GM21825 (cell line): ENCODE data around the gene PBLD.

ENCODE experiments used
- ATAC-seq: cut with Tn5 transposase; IDR thresholded peaks from one replicate; pipeline ENCODE4 v1.9.1; 2021; ENCODE audit warnings: mild to moderate bottlenecking, moderate library complexity; ENCODE audit not compliant: unreplicated experiment

PBLD gene

DNA sequence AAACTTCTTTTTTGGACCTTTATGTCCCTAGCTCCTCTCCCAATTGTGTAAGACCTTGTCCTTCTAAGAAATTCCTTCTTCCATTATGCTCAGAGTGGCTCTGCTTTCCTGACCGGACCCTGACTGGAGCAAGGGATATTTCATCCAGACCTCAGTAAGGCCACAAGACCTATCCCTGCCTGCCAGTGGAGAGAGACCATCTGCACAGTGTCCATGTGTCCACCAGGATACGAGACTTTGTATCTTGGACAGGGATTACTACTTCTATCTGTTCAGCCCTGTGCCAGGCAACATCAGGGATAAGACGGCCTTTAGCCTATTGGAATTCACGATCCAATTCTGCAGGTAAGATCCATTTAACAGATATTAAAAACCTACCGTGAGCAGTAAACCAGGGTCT, 93.7 kb downstream of the PBLD start:
- no peak for ATAC-seq

DNA sequence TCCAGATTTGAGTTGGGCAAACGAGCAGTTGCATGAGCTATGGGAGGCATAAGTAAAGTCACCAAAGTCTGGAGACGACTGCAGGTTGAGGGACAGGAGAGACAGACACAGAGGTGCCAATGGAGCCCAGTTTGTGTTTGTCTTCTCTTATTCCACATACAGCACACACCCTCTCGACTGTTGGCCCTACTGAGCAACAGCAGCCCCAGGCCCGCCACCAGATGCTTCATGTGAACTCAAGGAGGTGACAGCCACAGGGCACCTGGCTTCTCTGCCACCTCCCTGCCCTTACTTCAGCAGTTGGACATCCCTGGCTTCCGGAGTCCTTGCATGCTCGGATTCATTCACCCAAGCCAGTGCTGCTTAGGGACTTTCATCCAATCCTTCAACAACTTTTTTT, 94.4 kb downstream of the PBLD start:
- no peak for ATAC-seq

DNA sequence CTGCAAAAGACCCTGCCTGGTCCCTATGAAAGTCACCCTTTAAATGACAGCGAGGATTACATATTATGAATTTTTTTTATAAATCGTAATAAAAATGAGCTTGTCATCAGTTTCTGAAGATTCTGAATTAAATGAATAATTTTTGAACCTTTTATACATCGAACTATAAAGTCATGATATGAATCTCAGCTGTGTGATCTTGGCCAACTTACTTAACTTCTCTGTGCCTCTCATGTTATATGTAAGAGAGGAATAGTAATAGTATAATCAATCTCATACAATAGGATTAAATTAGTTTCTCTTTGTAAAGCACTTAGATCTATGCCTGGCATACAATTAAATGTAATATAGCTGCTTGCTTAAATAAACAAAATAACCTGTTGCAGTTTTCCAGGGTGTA, 95.6 kb downstream of the PBLD start:
- ATAC-seq, result no peak

DNA sequence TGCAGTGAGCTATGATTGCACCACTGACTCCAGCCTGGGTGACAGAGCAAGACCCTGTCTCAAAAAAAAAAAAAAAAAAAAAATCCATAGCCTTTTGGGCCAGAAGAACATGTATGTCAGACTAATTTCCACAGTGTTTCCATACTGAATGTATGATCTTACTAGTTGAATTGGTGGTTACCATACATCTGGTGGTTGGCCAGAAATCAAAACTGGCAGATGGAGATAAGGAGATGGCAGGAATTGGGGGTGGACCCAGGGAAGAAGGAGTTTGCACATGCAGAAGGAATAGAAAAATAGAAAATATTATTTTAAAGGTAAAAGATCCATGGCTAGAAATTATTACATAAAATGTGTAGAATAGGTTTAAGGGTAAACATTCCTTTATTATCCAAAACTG, 97.1 kb downstream of the PBLD start:
- ATAC-seq, result no peak

DNA sequence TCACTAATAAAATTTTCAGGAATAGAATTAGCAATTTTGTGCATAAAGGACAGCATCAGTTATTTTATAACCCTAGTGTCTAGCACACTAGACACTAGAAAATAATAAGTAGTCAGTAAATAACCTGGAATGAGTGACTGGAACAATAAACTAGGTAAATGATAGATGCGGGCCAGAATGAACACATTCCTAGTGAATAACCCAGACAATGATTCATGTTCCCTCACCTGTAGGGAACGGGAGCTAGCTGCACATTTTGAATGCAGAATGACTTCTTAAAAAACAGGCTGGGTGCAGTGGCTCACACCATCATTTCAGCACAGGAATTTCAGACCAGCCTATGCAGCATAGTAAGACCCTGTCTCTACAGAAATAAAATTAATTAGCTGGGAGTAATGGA, 97.6 kb downstream of the PBLD start:
- ATAC-seq, result no peak

DNA sequence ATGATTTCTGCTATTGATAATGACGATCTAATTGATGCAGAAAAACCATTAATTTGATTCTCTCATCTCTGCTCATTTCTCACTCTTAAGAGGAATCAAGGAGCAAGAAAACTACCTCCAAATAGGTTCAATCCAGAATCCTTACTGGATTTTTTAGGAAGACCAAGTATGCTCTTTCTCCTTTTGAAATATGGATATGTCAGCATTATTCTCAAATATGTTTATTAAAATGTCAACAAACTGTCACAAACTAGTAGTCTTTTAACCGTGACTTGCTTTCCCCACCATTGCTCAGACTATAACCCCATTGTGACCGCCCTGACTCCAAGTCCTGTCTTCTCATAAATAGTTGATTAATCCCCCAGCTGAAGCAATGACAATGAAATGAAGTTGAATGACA, 99.7 kb downstream of the PBLD start:
- ATAC-seq, result no peak
